Right lobe of liver (tissue), 4 donors: ENCODE results near the gene CDH16.
"Not testable (repeated sequence)": the region's sequence is repeated elsewhere in the genome, so short reads cannot be mapped to it uniquely, and the experiment has no call there.

ENCODE experiments used
- CTCF ChIP-seq, 4 donors: fragments of 200-600 bp in 3 of 4; fragments of 450-650 bp in 1 of 4; IDR thresholded peaks; one replicate each; pipeline versions ENCODE4 v1.5.1 to v1.8.0; 2016 to 2022; ENCODE audit warnings: antibody characterized with exemption in 4 of 4, mild to moderate bottlenecking in 2 of 4
- POLR2A ChIP-seq: fragments of 450-650 bp; IDR thresholded peaks from one replicate; pipeline ENCODE4 v1.6.1; 2017; ENCODE audit warnings: antibody characterized with exemption, mild to moderate bottlenecking
- donor health status: DM: no; HTN: no; CAD: no.
- donor health status: DM: no; HTN: no; CAD: no.
- donor health status: DM: no; HTN: yes; CAD: no.

GRCh38 chr16:66896682-66897081 is 22.0 kb downstream of the CDH16 start:
- not testable (repeated sequence) for TF ChIP-seq CTCF (IDR thresholded peaks at IDR 0.05); POLR2A
